HG03135 (cell line): Measurements from ENCODE around the gene INO80.

Experiments used
- ATAC-seq: cut with Tn5 transposase; IDR thresholded peaks from one replicate; pipeline ENCODE4 v1.9.1; 2021; ENCODE audit warnings: mild to moderate bottlenecking, moderate library complexity; ENCODE audit not compliant: unreplicated experiment

The INO80 gene

GRCh38 chr15:40933517-40933902 lies 182.6 kb downstream of the INO80 start:
- ATAC-seq, result no peak

DNA sequence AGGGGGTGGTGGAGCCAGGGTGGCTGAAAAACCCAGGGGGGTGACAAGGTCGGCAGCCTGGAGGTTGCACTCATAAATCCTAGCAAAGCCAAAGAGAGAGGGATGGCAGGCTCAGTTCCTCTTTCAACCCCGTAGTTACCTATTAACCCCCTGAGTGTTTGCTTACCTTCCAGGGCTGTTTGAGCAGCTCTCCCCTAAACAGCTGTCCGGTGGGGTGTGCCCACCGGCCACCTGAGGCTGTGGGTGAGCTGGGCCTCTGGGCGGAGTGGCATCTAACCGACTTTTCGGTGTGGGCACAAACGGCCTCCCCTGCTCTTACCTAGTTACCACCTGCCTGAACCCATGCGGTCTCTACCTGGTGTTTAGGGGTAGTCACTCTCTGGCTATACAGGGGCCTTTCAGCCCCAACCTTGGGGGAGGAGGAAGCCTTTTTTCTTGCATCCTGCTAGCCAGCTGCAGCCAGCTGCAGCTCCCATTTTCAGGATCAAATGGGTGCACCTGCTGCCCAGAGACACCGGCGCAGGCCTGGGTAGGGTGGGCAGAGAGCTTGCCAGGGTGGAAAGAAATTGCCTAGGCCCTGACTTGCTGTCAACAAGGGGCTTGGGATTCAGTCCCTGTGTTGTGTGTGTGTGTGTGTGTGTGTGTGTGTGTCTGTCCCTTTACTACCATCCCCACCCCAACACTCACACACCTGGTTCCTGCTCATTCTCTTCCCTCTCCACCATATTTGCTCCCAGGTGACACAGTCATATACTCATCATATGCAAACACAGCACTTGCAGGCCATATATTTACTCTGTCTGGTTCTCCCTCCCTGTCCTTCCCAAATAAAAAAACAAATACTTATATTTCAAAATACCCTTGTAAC lies 183.2 kb downstream of the INO80 start:
- ATAC-seq, result no peak

DNA sequence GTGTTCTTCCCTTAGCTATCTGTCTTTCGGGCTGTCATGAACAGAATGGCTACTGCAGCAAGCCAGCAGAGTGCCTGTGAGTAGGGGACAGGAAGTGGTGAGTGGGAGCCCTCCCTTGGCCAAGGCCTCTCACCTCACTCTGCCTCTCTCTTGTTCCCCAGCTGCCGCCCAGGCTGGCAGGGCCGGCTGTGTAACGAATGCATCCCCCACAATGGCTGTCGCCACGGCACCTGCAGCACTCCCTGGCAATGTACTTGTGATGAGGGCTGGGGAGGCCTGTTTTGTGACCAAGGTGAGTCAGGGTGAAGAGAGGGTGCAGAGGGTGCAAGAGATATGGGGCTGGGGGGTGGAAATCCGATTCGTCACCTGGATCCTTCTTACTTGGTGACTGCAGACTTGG lies 183.9 kb downstream of the INO80 start:
- no peak for ATAC-seq

- ATAC-seq, result no peak
These were observed 184.6 kb downstream of the INO80 start for GRCh38 chr15:40931300-40932142.

DNA sequence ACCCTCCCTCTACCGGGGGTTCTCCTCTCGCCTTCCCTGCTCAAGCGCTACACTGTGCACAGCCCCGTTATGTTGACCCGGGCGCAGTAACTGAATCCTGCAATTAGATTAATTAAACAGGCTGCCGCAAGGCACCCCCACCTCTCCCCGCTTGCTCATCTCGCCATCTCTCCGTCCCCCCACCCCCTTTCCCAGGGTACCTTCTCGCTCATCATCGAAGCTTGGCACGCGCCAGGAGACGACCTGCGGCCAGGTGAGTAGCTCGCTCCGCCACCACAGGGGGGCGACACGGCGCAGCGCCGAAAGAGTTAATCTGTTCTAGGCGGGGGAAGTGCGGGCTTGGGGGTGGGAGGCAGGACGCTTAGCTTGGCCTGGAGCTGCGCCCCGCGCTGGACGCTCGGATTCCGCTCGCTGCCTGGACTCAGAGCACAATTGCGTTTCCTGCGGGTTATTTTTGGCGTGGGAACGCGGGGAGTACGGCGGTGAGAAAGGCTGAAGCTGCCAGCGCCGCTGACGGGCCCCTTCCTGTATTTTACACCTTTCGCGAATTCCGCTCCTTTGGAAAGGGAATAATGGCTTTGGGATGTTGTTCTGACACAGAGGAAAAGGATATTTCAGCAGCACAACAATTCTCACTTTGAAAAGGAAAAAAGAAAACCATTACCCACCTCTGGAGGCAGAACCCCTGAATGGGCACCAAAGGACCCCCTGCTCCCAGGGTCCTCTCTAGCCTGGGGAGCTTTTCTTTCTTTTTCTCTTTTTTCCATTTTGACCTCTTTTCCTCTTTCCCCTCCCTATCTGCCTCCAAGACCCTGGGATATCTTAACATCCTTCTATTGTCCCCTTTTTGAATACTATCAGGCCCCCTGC lies 185.4 kb downstream of the INO80 start:
- ATAC-seq, result no peak

DNA sequence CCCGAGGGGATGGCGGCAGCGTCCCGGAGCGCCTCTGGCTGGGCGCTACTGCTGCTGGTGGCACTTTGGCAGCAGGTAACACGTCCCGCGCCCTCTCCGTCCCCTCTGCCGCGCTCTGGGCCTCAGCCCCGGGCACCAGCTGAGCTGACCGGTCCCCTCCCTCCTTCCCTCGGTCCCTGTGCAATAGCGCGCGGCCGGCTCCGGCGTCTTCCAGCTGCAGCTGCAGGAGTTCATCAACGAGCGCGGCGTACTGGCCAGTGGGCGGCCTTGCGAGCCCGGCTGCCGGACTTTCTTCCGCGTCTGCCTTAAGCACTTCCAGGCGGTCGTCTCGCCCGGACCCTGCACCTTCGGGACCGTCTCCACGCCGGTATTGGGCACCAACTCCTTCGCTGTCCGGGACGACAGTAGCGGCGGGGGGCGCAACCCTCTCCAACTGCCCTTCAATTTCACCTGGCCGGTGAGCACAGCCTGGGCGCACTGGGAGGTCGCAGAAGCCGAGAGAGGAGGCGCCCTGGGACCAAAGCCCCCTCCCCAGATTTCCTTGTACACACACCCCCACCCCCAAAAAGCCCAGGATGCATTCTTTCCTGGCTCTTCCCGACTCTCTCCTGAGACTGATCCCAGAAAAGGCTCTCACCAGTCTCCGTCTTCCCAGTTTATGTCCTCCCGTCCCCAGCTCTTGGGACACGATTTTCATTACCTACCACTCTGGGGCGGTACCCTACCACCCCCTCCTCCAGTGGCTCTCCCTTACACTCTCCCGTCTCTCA lies 186.2 kb downstream of the INO80 start:
- ATAC-seq, result no peak
